ENCODE results near the gene CA6.
A peak's percentile ranks its signal among the peaks of the same experiment; 100 is the strongest.
"Not testable (repeated sequence)": the region's sequence is repeated elsewhere in the genome, so short reads cannot be mapped to it uniquely, and the experiment has no call there.

CA6 gene

GRCh38 chr1:9004700-9005394, 59.2 kb downstream of the CA6 start:
- peak; percentile 91 for DNase-seq (ENCODE audit: low spot score)

- no peak for DNase-seq (ENCODE audit: low spot score)
These were observed 59.7 kb downstream of the CA6 start for GRCh38 chr1:9005395-9005708.

GRCh38 chr1:9006956-9007615, 61.4 kb downstream of the CA6 start:
- no peak for DNase-seq (ENCODE audit: low spot score)

GRCh38 chr1:9008236-9008635, 62.6 kb downstream of the CA6 start:
- DNase-seq (ENCODE audit: low spot score) = peak; percentile 32

GRCh38 chr1:9009438-9010370, 64.0 kb downstream of the CA6 start:
- DNase-seq (ENCODE audit: low spot score) = peak; percentile 58

GRCh38 chr1:9010781-9011323, 65.2 kb downstream of the CA6 start:
- DNase-seq (ENCODE audit: low spot score) = no peak

- peak; percentile 33 for DNase-seq (ENCODE audit: low spot score)
These were observed 68.2 kb downstream of the CA6 start for GRCh38 chr1:9013819-9014218.

- no peak for DNase-seq (ENCODE audit: low spot score)
These were observed 69.1 kb downstream of the CA6 start for GRCh38 chr1:9014475-9015375.

- DNase-seq (ENCODE audit: low spot score) = no peak
These were observed 70.8 kb downstream of the CA6 start for GRCh38 chr1:9016455-9016854.

- DNase-seq (ENCODE audit: low spot score) = no peak
These were observed 72.7 kb downstream of the CA6 start for GRCh38 chr1:9018333-9018732.

GRCh38 chr1:9019896-9020295, 74.2 kb downstream of the CA6 start:
- no peak for DNase-seq (ENCODE audit: low spot score)

- DNase-seq (ENCODE audit: low spot score) = no peak
These were observed 74.6 kb downstream of the CA6 start for GRCh38 chr1:9020305-9020704.

GRCh38 chr1:9022026-9022738, 76.5 kb downstream of the CA6 start:
- not testable (repeated sequence) for DNase-seq (ENCODE audit: low spot score)

- DNase-seq (ENCODE audit: low spot score) = no peak
These were observed 77.1 kb downstream of the CA6 start for GRCh38 chr1:9022773-9023172.

Measured in NAMALWA (cell line).